IPS-18c (cell line): ENCODE results near the gene NKD2.

Experiments
- H3K4me3 ChIP-seq: 2 replicates; pipeline ENCODE4 v1.7.0; 2013; ENCODE audit warnings: low read depth, mild to moderate bottlenecking, low read length, moderate library complexity; ENCODE audit not compliant: insufficient read depth
- H3K9me3 ChIP-seq: one replicate; pipeline ENCODE4 v1.6.1; 2013; ENCODE audit warnings: mild to moderate bottlenecking, low read length, moderate library complexity; ENCODE audit not compliant: control insufficient read depth, insufficient read depth

NKD2 gene

GRCh38 chr5:1041225-1042143 is 32.9 kb downstream of the NKD2 start:
- Histone ChIP-seq H3K9me3 (peaks cover 4% of the 10 kb centered on the region), H3K4me3 (no peak overlapping the region)

- peaks cover 6% of the 10 kb centered on the region for H3K9me3 ChIP-seq
- H3K4me3 ChIP-seq, result no peak overlapping the region
Observed at GRCh38 chr5:1042626-1043025, 34.0 kb downstream of the NKD2 start.

- H3K9me3 ChIP-seq, result peaks cover 6% of the 10 kb centered on the region
- no peak overlapping the region for H3K4me3 ChIP-seq
Observed at GRCh38 chr5:1043327-1043726, 34.7 kb downstream of the NKD2 start.

- H3K9me3 ChIP-seq, result peaks cover 6% of the 10 kb centered on the region
- H3K4me3 ChIP-seq, result no peak overlapping the region
Observed at GRCh38 chr5:1044117-1044516, 35.5 kb downstream of the NKD2 start.

- peaks cover 2% of the 10 kb centered on the region for H3K9me3 ChIP-seq
- no peak overlapping the region for H3K4me3 ChIP-seq
Observed at GRCh38 chr5:1045960-1046560, 37.5 kb downstream of the NKD2 start.

- H3K4me3 ChIP-seq, result no peak overlapping the region
- H3K9me3 ChIP-seq, result peaks cover 2% of the 10 kb centered on the region
Observed at GRCh38 chr5:1047332-1047965, 38.8 kb downstream of the NKD2 start.

- H3K4me3 ChIP-seq, result no peak overlapping the region
- peaks cover 2% of the 10 kb centered on the region for H3K9me3 ChIP-seq
Observed at GRCh38 chr5:1048162-1048721, 39.6 kb downstream of the NKD2 start.

- H3K9me3 ChIP-seq, result peaks cover 2% of the 10 kb centered on the region
- no peak overlapping the region for H3K4me3 ChIP-seq
Observed at GRCh38 chr5:1048861-1049838, 40.5 kb downstream of the NKD2 start.

GRCh38 chr5:1050423-1051365 is 42.1 kb downstream of the NKD2 start:
- H3K9me3 ChIP-seq, result peaks cover 2% of the 10 kb centered on the region
- H3K4me3 ChIP-seq, result no peak overlapping the region

GRCh38 chr5:1051366-1051720 is 42.7 kb downstream of the NKD2 start:
- Histone ChIP-seq H3K4me3 (no peak overlapping the region), H3K9me3 (peaks cover 2% of the 10 kb centered on the region)

- Histone ChIP-seq H3K4me3 (no peak overlapping the region), H3K9me3 (peaks cover 2% of the 10 kb centered on the region)
Observed at GRCh38 chr5:1052076-1052475, 43.5 kb downstream of the NKD2 start.

- H3K4me3 ChIP-seq, result no peak overlapping the region
- H3K9me3 ChIP-seq, result no peaks in the 10 kb centered on the region
Observed at GRCh38 chr5:1052641-1053390, 44.2 kb downstream of the NKD2 start.

- Histone ChIP-seq H3K9me3 (no peaks in the 10 kb centered on the region), H3K4me3 (no peak overlapping the region)
Observed at GRCh38 chr5:1053391-1054017, 44.9 kb downstream of the NKD2 start.

GRCh38 chr5:1054018-1054798 is 45.6 kb downstream of the NKD2 start:
- Histone ChIP-seq H3K4me3 (no peak overlapping the region), H3K9me3 (no peaks in the 10 kb centered on the region)
